HG03196 (cell line): ENCODE data around the gene ODAD4.
"Not testable (repeated sequence)": the region's sequence is repeated elsewhere in the genome, so short reads cannot be mapped to it uniquely, and the experiment has no call there.

Experiments
- ATAC-seq: cut with Tn5 transposase; IDR thresholded peaks from one replicate; pipeline ENCODE4 v1.9.1; 2021; ENCODE audit not compliant: unreplicated experiment

Gene ODAD4

DNA sequence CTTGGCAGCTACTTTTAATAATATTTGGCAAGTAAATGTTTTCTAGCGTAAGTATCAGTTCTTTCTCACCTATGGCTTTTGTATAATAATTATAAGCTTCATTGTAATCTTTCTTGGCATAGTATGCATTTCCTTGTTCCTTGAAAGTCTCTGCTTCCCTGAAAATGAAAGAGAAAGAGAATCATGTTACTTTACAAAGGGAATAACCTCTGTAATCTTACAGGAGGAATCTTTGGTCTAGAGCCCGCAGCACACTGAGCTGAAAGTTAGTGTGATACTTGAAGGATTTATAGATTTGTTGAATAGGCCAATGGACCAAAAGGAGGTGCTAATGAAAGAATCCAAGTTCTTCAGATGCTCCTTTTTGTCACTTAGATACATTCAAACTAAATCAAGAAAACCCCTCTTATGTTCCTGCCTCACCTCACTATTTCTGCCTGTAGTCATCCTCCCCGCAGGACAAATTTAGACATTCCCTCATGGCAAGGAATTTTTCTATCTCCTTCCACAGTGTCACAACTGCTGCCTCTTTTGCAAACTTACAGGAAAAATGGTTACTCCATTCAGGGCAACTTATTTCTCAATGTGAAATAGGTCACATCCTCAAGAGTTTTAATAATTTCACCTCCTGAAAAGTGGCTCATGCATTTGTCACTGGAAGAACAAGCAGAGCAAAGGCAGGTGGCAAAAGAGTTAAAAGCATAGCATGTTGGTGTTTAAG lies 70.2 kb downstream of the ODAD4 start:
- ATAC-seq: no peak

DNA sequence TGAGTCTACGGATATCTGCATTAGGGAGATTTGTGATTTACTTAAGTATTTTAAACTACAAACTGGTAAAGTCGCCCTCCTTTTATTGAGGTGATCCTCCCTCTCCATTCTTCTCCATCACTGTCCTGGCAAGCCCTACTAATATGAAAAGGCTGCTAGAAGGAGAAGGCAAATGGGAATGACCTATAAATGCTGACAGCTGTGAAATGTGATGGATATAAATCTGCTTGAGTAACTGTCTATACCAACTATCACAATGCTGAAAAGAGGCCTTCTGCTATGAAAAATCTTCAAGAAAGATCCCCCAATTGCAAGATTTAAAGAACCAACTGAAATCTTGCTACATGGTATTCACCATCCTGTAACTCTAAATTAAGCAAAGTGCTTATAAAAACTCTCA lies 71.3 kb downstream of the ODAD4 start:
- no peak for ATAC-seq

GRCh38 chr17:42002175-42002791 lies 71.9 kb downstream of the ODAD4 start:
- ATAC-seq: no peak

GRCh38 chr17:42002792-42003301 lies 72.4 kb downstream of the ODAD4 start:
- no peak for ATAC-seq

DNA sequence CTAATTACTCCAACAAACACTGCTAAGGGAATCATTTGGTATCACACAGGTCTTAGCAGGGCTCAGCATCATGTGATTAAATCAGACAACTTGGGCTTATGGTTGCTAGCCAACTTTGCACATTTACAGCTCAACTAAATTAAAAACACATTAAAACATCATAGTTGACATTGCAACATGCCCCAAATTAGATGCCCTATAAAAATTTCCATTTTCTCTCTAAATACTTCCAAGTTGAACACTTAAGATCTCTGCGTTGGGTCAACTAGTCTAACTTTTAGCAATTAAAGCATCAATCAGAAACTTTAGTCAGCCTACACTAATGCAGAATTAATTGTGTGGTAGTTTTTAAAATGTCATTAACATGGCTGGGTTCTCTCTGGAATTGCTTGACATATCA lies 74.7 kb downstream of the ODAD4 start:
- no peak for ATAC-seq

GRCh38 chr17:42009170-42009569 lies 78.8 kb downstream of the ODAD4 start:
- no peak for ATAC-seq

DNA sequence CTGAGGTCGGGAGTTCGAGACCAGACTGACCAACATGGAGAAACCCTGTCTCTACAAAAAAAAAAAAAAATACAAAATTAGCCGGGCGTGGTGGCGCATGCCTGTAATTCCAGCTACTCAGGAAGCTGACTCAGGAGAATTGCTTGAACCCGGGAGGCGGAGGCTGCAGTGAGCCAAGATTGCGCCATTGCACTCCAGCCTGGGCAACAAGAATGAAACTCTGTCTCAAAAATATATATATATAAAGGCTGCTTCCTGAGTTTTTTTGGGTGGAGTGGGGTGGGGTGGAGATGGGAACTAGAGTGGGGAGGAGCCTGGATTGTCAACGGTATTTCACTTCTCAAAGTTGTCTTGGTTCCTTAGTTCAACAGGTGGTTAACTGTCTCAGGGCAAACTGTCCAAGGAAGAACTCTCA lies 79.9 kb downstream of the ODAD4 start:
- ATAC-seq: not testable (repeated sequence)

- ATAC-seq: no peak
Measured at GRCh38 chr17:42010898-42011516, 80.6 kb downstream of the ODAD4 start.

GRCh38 chr17:42012363-42012762 lies 81.9 kb downstream of the ODAD4 start:
- ATAC-seq: not testable (repeated sequence)

GRCh38 chr17:42013740-42014139 lies 83.3 kb downstream of the ODAD4 start:
- ATAC-seq: not testable (repeated sequence)
